ENCODE results near the gene SYS1.
A peak's percentile ranks its signal among the peaks of the same experiment; 100 is the strongest.

The SYS1 gene

DNA sequence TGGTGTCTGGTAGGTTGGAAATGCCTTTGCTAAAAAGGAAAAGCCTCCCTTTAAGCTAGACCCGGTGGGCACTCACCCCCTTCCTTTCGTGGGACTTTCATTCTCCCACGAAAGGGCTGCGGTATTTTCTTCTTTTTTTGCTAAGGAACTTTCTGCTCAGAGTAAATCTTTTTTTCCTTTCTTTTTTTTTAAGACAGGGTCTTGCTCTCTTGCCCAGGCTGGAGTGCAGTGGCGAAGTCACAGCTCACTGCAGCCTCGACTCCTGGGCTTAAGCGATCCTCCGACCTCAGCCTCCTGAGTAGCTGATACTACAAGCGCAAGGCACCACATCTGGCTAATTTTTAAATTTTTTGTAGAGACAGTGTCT is 11.1 kb downstream of the SYS1 start:
- TF ChIP-seq CTCF (IDR thresholded peaks at IDR 0.05; ENCODE audit: low read depth, low read length), result no peak
- H3K4me3 ChIP-seq (ENCODE audit: low read depth, low read length), result peak overlapping the region; percentile 47

- no peak overlapping the region for H3K4me3 ChIP-seq (ENCODE audit: low read depth, low read length)
- TF ChIP-seq CTCF (IDR thresholded peaks at IDR 0.05; ENCODE audit: low read depth, low read length), result no peak
Observed at GRCh38 chr20:45374966-45375365, 12.0 kb downstream of the SYS1 start.

- no peak overlapping the region for H3K4me3 ChIP-seq (ENCODE audit: low read depth, low read length)
- no peak for TF ChIP-seq CTCF (IDR thresholded peaks at IDR 0.05; ENCODE audit: low read depth, low read length)
Observed at GRCh38 chr20:45377269-45377668, 14.3 kb downstream of the SYS1 start.

DNA sequence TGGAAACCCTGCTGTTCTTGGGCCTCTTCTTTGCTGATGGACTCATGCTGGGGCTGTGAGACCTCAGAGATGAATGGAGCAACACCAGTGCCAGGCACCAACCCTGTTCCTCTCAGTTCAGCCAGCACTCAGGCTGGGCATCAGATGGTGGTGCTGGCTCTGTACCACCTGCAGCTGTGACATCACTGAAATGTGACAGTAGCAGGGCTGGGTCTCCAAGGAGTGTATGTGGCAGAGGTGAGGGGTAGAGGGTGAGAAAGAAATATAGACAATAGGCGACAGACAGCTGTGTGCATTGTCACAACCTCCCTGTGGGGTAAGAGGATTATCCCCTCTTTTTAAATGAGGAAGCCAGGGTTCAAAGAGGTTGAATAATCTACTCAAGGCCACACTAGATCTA is 15.2 kb downstream of the SYS1 start, which contains the start of gene TP53TG5:
Gene TP53TG5, minus strand, starts transcription at position 135 of the 400 bp plus-strand sequence. Its CDS starts 89 bp downstream, at position 46.
- no peak within 1 kb of the TSS for H3K4me3 ChIP-seq (ENCODE audit: low read depth, low read length)
- TF ChIP-seq CTCF (IDR thresholded peaks at IDR 0.05; ENCODE audit: low read depth, low read length), result no peak

DNA sequence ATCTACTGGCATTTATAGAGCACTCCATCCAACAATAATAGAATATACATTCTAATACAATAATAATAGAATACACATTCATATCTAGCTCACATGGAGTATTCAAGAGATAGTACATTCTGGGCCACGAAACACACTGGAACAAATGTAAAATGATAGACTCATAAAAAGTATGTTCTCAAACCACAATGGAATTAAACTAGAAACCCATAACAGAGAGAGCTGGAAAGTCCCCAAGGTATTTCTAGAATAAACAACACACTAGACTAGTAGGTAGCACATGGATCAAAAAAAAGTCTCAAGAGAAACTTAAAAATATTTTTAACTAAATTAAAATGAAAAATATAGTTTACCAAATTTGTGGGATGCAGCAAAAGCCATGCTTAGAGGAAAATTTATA is 24.3 kb downstream of the SYS1 start:
- no peak for TF ChIP-seq CTCF (IDR thresholded peaks at IDR 0.05; ENCODE audit: low read depth, low read length)
- H3K4me3 ChIP-seq (ENCODE audit: low read depth, low read length), result no peak overlapping the region

DNA sequence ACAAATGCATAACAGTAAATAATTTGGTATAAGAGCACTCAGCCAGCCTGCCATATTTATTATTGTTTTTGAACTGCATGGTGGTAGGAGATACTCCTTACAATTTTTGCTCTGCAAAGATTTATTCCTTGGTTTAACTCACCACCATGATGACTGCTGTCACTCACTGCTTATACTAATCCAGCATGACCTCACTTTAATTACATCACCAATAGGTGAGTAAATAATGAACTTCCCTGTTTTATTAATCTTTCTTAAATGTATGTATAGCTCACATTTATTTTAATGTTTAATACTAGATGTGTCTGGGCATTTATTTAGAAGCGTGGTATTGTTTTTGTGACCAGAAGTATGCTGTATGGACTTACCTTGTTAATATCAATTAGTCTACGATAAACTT is 28.0 kb downstream of the SYS1 start:
- no peak for TF ChIP-seq CTCF (IDR thresholded peaks at IDR 0.05; ENCODE audit: low read depth, low read length)
- no peak overlapping the region for H3K4me3 ChIP-seq (ENCODE audit: low read depth, low read length)

GRCh38 chr20:45391559-45391958 is 28.6 kb downstream of the SYS1 start:
- no peak for TF ChIP-seq CTCF (IDR thresholded peaks at IDR 0.05; ENCODE audit: low read depth, low read length)
- no peak overlapping the region for H3K4me3 ChIP-seq (ENCODE audit: low read depth, low read length)

Data from WI38 (cell line).